Esophagus squamous epithelium (tissue), 5 donors: Measurements from ENCODE around the gene SLC12A7. TPM values are rescaled to one million over a fixed set of nuclear protein-coding genes. Genes with fewer than 3 reads are reported as not detected.

ENCODE experiments used
- DNase-seq: peaks from one replicate; lab custom pipeline; 2025; lab: John Stamatoyannopoulos, UW
- H3K27ac ChIP-seq, 4 donors: fragments of 200-600 bp; sonication (generic); one replicate each; pipeline ENCODE4 v1.5.1; 2016 to 2019; ENCODE audit warnings: mild to moderate bottlenecking in 1 of 4
- H3K27me3 ChIP-seq, 4 donors: fragments of 200-600 bp; sonication (generic); 1 replicate in 3 of 4; 2 replicates in 1 of 4; pipeline versions ENCODE4 v1.5.1 to v1.6.0; 2017 to 2021; ENCODE audit warnings: antibody characterized with exemption in 1 of 4
- H3K36me3 ChIP-seq, 3 donors: fragments of 200-600 bp; sonication (generic); one replicate each; pipeline ENCODE4 v1.5.1; 2016 to 2019
- H3K4me1 ChIP-seq, 3 donors: fragments of 200-600 bp; sonication (generic); one replicate each; pipeline ENCODE4 v1.5.1; 2017 to 2019
- H3K4me3 ChIP-seq, 4 donors: fragments of 200-600 bp; sonication (generic); 1 replicate in 3 of 4; 2 replicates in 1 of 4; pipeline ENCODE4 v1.5.1; 2016 to 2019; ENCODE audit warnings: mild to moderate bottlenecking in 2 of 4, moderate library complexity in 1 of 4
- H3K9me3 ChIP-seq, 3 donors: fragments of 200-600 bp; sonication (generic); one replicate each; pipeline ENCODE4 v1.5.1; 2016 to 2019
- POLR2A ChIP-seq, 4 donors: fragments of 450-650 bp; IDR thresholded peaks; one replicate each; pipeline ENCODE4 v1.6.1; 2017; ENCODE audit warnings: antibody characterized with exemption in 4 of 4, mild to moderate bottlenecking in 4 of 4, moderate library complexity in 3 of 4
- WGBS, 2 donors: methylation state at CpG; one replicate each; pipeline ENCODE4 v1.1.5; 2018; 5-methylcytosine and 5-hydroxymethylcytosine counted together
- intact Hi-C: fragments of 100-400 bp; cut with DNase I; formaldehyde crosslinking; loops from one replicate; pipeline ENCODE4 v1.15.0; 2022
- total RNA-seq, 4 donors: library from RNA; depleted of rRNA; stranded (reverse); fragments of >200 nt; gene quantifications; one replicate each; pipeline ENCODE4 v1.1.0, GENCODE V29; 2016
- TF ChIP-seq, protein P1 (sequence below), 6 experiments: fragments of 450-650 bp in 4 of 6; fragments of 200-600 bp in 2 of 6; sonication (generic) in 2 of 6; IDR thresholded peaks; one replicate each; pipeline ENCODE4 v1.5.1; 2016 to 2019; ENCODE audit warnings: antibody characterized with exemption in 6 of 6, mild to moderate bottlenecking in 4 of 6, moderate library complexity in 4 of 6
- donor health status: DM: yes; HTN: yes; CAD: no.

Gene SLC12A7
- total RNA-seq, 4 donors from 2014 or later = 4.5 to 13.4 (median 6.6) TPM

DNA sequence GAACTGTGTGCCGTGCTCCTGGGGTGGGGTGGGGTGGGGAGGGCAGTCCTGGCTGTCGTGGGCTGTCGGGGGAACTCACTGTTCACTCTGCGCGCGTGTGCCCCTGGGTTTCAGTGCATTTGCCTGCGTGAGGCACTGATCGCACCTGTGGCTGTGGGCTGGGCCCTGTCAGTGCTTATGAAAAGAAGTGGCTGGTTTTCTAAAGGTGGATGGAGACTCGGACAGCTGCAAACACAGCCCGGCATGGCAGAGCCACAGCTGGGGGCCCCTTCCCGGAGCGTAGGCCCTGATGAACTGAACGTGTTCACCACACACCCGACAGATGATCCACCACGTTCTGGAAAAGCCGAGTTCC lies 60.5 kb downstream of the SLC12A7 start:
- no peak for DNase-seq
- peaks cover 0 to 49% (median 7%) of the 10 kb centered on the region in 3 donors for H3K36me3 ChIP-seq
- no peak overlapping the region for H3K27ac ChIP-seq
- TF ChIP-seq, protein P1, sequence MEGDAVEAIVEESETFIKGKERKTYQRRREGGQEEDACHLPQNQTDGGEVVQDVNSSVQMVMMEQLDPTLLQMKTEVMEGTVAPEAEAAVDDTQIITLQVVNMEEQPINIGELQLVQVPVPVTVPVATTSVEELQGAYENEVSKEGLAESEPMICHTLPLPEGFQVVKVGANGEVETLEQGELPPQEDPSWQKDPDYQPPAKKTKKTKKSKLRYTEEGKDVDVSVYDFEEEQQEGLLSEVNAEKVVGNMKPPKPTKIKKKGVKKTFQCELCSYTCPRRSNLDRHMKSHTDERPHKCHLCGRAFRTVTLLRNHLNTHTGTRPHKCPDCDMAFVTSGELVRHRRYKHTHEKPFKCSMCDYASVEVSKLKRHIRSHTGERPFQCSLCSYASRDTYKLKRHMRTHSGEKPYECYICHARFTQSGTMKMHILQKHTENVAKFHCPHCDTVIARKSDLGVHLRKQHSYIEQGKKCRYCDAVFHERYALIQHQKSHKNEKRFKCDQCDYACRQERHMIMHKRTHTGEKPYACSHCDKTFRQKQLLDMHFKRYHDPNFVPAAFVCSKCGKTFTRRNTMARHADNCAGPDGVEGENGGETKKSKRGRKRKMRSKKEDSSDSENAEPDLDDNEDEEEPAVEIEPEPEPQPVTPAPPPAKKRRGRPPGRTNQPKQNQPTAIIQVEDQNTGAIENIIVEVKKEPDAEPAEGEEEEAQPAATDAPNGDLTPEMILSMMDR (IDR thresholded peaks at IDR 0.05) = no peak
- no peak for TF ChIP-seq POLR2A (IDR thresholded peaks at IDR 0.05)
- peaks cover 0 to 12% (median 4%) of the 10 kb centered on the region in 3 donors for H3K4me1 ChIP-seq
- no peaks in the 10 kb centered on the region for H3K27me3 ChIP-seq
- WGBS, 2 donors = 91 to 100% methylated on average over 4 to 6 of the region's 16 CpGs
- no peak overlapping the region for H3K4me3 ChIP-seq
- intact Hi-C loops = no loop called here
- H3K9me3 ChIP-seq = no peaks in the 10 kb centered on the region

DNA sequence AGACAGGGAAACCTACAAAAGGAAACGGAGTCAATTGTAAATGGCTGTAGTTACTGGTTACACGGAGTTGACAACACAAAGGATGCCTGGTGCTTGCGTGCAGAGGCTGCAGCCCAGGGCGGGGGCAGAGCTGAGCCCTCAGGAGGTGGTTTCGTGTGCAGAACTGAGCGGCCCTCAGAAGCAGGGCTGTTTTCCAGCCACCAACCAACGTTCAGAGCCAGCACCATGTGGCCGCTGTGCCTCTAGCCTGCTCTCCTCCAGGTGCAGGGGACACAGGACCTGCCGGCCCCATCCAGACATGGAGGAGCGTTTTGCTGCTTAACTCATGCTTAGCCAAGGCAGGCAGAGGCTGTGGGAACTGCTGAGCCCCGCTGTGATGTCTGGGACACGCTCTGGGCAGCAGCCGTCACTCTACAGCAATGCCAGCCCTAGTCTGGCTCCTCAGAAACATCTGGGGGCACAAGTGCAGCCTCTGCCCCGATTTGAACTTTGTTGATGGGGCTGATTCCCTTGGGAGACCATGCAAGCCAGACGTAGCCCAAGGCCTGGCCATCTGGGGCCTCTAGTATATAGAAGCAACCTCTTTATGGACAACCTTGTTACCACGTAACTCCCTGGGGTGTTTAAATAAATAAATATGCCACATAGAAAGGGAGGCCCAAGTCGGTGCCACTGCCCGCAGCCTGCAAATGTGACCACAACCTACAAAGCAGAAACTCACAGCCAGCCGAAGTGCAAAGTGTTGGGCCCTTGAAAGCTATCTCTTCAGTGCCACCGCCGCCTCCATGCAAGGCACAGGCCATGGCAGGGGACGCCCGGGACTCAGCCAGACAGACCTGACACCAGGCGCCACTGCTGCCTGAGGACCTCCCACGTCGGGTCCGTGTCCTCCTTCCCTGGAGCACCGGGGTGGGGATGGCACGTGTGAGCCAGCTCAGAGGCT lies 61.2 kb downstream of the SLC12A7 start:
- H3K27me3 ChIP-seq = no peaks in the 10 kb centered on the region
- H3K27ac ChIP-seq = no peak overlapping the region
- no peak for TF ChIP-seq POLR2A (IDR thresholded peaks at IDR 0.05)
- TF ChIP-seq, protein P1 (IDR thresholded peaks at IDR 0.05) = no peak
- peaks cover 0 to 43% (median 7%) of the 10 kb centered on the region in 3 donors for H3K36me3 ChIP-seq
- no peaks in the 10 kb centered on the region for H3K9me3 ChIP-seq
- H3K4me3 ChIP-seq = no peak overlapping the region
- 75 to 85% methylated on average over 17 to 20 of the region's 29 CpGs for WGBS, 2 donors
- H3K4me1 ChIP-seq = peaks cover 0 to 12% (median 4%) of the 10 kb centered on the region in 3 donors
- DNase-seq = no peak
- intact Hi-C loops = no loop called here

DNA sequence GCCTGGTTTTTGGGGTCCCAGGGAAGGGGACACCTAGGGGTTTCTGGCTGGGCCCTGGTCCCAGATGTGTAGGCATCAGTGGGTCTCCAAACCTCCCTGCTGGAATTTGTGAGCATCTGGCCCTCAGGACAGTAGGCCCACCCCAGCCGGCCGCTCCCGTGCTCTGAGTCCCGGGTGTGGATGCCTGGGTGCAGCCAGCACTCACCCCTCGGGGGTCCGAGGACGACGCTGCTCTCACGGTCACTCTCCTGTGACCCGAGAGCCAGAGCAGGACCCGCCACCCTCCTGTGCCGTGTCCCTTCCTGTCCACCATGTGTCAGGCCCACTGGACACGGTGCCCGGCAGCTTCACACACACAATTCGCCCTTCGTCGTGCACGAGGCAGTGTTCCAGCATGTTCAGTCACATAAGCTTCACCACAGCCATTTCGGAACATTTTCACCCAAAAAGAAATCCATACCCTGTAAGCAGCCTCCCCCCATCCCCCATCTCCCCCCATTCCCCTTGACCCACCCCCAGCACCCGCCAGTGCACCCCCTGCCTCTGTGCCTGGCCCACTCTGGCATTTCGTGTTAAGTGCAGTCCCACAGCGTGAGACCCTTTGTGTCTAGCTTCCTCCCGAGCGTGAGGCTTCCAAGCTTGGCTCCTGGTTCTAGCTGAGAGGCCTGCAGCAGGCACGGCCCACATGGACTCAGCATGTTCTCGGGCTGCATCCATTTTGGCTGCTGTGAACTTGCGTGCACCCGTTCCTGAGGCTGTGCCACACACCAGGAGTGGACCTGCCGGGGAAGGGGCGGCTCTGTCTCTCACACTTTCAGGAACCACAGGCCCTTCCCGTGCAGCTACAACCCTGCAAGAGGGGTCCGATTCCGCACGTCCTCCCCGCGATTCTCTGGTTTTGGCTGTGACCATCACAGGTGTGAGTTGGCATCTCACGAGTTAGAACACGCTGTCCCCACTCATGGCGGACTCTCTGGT lies 62.7 kb downstream of the SLC12A7 start:
- Histone ChIP-seq H3K27ac (no peak overlapping the region), H3K4me1 (peaks cover 0 to 12% (median 4%) of the 10 kb centered on the region in 3 donors), H3K4me3 (no peak overlapping the region), H3K36me3 (peaks cover 0 to 28% (median 7%) of the 10 kb centered on the region in 3 donors), H3K27me3 (no peaks in the 10 kb centered on the region), H3K9me3 (no peaks in the 10 kb centered on the region)
- intact Hi-C loops = no loop called here
- no peak for TF ChIP-seq POLR2A (IDR thresholded peaks at IDR 0.05)
- TF ChIP-seq, protein P1 (IDR thresholded peaks at IDR 0.05) = no peak
- DNase-seq = no peak
- 78 to 82% methylated on average over 24 to 35 of the region's 39 CpGs for WGBS, 2 donors

DNA sequence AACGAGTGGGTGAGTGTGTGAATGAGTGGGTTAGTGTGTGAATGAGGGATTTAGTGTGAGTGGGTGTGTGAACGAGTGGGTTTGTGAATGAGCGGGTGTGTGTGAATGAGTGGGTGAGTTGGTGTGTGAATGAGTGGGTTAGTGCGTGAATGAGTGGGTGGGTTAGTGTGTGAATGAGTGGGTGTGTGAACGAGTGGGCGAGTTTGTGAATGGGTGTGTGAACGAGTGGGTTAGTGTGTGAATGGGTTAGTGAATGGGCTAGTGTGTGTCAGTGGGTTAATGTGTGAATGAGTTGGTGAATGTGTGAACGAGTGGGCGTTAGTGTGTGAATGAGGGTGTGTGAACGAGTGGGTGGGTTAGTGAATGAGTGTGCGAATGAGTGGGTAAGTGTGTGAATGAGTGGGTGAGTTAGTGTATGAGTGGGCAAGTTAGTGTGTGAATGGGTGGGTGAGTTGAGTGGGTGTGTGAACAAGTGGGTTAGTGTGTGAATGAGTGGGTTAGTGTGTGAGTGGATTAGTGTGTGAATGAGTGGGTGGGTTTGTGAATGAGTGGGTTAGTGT lies 63.6 kb downstream of the SLC12A7 start:
- no peak overlapping the region for H3K27ac ChIP-seq
- intact Hi-C loops = no loop called here

More for the DNA sequence above, 63.6 kb downstream of the SLC12A7 start:
- Histone ChIP-seq H3K9me3 (no peaks in the 10 kb centered on the region), H3K36me3 (peaks cover 0 to 27% (median 7%) of the 10 kb centered on the region in 3 donors), H3K4me3 (no peak overlapping the region), H3K4me1 (peaks cover 0 to 9% (median 4%) of the 10 kb centered on the region in 3 donors), H3K27me3 (no peaks in the 10 kb centered on the region)
- TF ChIP-seq POLR2A (IDR thresholded peaks at IDR 0.05) = no peak
- TF ChIP-seq, protein P1 (IDR thresholded peaks at IDR 0.05) = no peak
- no peak for DNase-seq
- WGBS, 2 donors = 81 to 87% methylated on average over 11 of the region's 11 CpGs
